ENCODE measurements around the gene TAAR6.
"Not testable (repeated sequence)": the region's sequence is repeated elsewhere in the genome, so short reads cannot be mapped to it uniquely, and the experiment has no call there.

The TAAR6 gene

GRCh38 chr6:132570221-132570777 is at the start of gene TAAR6:
TAAR6 (plus strand) TSS chr6:132570322; CDS start chr6:132570322, 0 bp downstream.
- no peak for DNase-seq

- DNase-seq = no peak
These were observed 49.2 kb upstream of the TAAR6 start for GRCh38 chr6:132520953-132521352.

- DNase-seq = no peak
These were observed 45.5 kb upstream of the TAAR6 start for GRCh38 chr6:132524646-132525045.

GRCh38 chr6:132525866-132526265 is 44.3 kb upstream of the TAAR6 start:
- DNase-seq = no peak

- DNase-seq = no peak
These were observed 43.7 kb upstream of the TAAR6 start for GRCh38 chr6:132526461-132526860.

- no peak for DNase-seq
These were observed 42.3 kb upstream of the TAAR6 start for GRCh38 chr6:132527791-132528190.

GRCh38 chr6:132530293-132530974 is 39.7 kb upstream of the TAAR6 start:
- peak; percentile 65 for DNase-seq

- DNase-seq = not testable (repeated sequence)
These were observed 35.6 kb upstream of the TAAR6 start for GRCh38 chr6:132534546-132534945.

GRCh38 chr6:132537145-132537544 is 33.0 kb upstream of the TAAR6 start:
- DNase-seq = no peak

- no peak for DNase-seq
These were observed 32.1 kb upstream of the TAAR6 start, which contains the start of gene TAAR9 for GRCh38 chr6:132537977-132538376. TAAR9 (plus strand) TSS chr6:132538277; CDS start chr6:132538290, 13 bp downstream.

- no peak for DNase-seq
These were observed 25.3 kb upstream of the TAAR6 start for GRCh38 chr6:132544826-132545225.

- DNase-seq = no peak
These were observed 21.2 kb upstream of the TAAR6 start for GRCh38 chr6:132548746-132549463.

- DNase-seq = no peak
These were observed 18.9 kb upstream of the TAAR6 start for GRCh38 chr6:132551214-132551613.

GRCh38 chr6:132552372-132552771 is 17.8 kb upstream of the TAAR6 start, which contains the start of gene TAAR8:
TAAR8 (plus strand) TSS chr6:132552672; CDS start chr6:132552693, 21 bp downstream.
- DNase-seq = no peak

GRCh38 chr6:132560087-132560486 is 10.0 kb upstream of the TAAR6 start:
- not testable (repeated sequence) for DNase-seq

GRCh38 chr6:132566404-132566803 is 3.7 kb upstream of the TAAR6 start:
- DNase-seq = no peak

GRCh38 chr6:132567566-132567965 is 2.6 kb upstream of the TAAR6 start:
- DNase-seq = no peak

GRCh38 chr6:132568611-132569010 is 1.5 kb upstream of the TAAR6 start:
- DNase-seq = no peak

GRCh38 chr6:132569170-132569569 is 952 bp upstream of the TAAR6 start:
- DNase-seq = no peak

- DNase-seq = no peak
These were observed 1.7 kb downstream of the TAAR6 start for GRCh38 chr6:132571774-132572173.

GRCh38 chr6:132584698-132585097 is 14.6 kb downstream of the TAAR6 start:
- no peak for DNase-seq

GRCh38 chr6:132587424-132587823 is 17.3 kb downstream of the TAAR6 start:
- no peak for DNase-seq

- DNase-seq = no peak
These were observed 19.3 kb downstream of the TAAR6 start, which contains the start of gene TAAR5 for GRCh38 chr6:132589454-132589853. TAAR5 (minus strand) TSS chr6:132589741; CDS start chr6:132589686, 55 bp downstream.

GRCh38 chr6:132590362-132590761 is 20.2 kb downstream of the TAAR6 start:
- DNase-seq = no peak

All from activated T-cell treated with anti-CD3 and anti-CD28 coated beads for 4 hours (primary cell).